Stimulated activated naive CD8-positive, alpha-beta T cell treated with anti-CD3 and anti-CD28 coated beads, Interleukin-15, Interleukin-2, amounts not matched to agents 100 U/mL and 50 U/mL, for 24 hours (primary cell): ENCODE results near the gene BACH2.
"Not testable (repeated sequence)": the region's sequence is repeated elsewhere in the genome, so short reads cannot be mapped to it uniquely, and the experiment has no call there.

Experiments
- ATAC-seq: fragments of 150-1000 bp; cut with Tn5 transposase; one replicate; pipeline ENCODE4 v1.10.0; 2021
- DNase-seq: peaks from one replicate; pipeline ENCODE4 v3.0.0; 2021

Gene BACH2

DNA sequence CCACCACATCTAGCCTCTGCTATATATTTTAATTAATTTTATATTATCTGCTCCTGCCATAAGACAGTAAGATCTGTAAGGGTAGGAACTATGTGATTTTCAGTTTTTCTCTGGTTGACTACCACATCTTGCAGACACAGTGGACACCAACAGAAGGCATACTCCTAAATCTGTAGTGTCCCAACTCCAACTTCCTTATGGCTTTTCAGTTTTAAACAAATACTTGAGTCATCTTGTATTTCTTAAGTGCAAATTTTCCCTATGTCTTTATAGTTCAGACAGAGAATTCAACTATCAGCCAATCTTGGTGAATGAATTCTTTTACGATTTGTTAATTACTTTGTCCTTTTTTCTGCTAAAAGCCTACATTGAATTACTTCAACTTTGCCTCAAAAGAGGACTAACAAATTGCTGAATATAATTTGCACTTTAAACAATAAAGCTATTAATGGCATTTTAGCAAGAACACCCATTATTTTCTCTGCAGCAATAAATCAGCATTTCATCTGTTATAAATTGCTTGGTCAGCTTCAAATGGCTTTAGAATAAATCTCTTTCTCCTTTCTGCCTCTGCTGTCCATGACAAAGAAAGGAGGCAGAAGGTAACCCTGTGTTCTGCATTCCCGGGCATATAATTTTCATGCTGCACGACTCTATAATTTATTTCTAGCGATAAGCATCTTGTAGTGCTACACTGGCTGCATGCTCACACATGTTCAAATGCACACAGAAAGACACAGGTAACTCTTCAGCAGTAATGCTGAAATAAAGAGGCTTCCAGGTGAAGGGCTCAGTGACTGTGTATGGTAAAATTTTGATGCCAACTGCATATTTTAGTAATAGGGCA lies 144.8 kb downstream of the BACH2 start:
- DNase-seq (no peak), ATAC-seq (no peak)

DNA sequence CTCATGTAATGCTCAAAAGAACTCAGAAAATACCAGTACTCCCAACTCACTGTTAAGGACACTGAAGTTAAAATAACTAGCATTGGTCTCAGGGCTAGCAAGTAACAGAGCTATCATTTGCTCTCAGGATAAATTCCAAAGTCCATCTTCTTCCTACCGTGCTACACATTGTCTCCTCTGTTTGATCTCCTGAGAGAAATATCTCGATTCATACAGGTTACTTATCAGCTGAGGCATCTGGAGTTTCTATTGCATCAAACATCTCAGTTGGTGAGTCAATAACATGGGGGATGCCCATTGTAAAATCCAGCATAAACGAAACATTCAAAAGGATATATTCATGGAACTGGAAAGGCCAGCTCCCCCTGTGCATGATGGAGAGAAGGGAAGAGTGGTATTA lies 147.4 kb downstream of the BACH2 start:
- peak; percentile 45 for ATAC-seq
- DNase-seq = no peak

DNA sequence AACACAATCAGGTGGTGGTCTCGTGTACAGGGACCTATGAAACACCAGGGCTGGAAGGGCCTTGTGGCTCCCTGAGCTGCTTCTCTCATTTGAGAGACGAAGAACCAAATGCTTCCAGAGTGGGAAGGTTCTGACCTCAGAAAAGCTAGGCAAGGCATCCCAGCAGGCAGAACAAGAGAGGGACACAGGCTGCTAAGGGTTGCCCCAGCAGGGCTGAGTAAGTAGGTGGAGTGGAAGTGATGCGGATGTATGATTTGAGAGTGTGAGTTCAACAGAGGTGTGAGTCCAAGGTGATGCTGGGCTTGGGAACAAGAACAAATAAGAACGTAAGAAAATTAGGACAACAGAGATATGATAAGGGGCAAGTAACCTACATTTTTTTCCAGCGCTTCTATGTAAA lies 147.8 kb downstream of the BACH2 start:
- DNase-seq (no peak), ATAC-seq (peak; percentile 19)

DNA sequence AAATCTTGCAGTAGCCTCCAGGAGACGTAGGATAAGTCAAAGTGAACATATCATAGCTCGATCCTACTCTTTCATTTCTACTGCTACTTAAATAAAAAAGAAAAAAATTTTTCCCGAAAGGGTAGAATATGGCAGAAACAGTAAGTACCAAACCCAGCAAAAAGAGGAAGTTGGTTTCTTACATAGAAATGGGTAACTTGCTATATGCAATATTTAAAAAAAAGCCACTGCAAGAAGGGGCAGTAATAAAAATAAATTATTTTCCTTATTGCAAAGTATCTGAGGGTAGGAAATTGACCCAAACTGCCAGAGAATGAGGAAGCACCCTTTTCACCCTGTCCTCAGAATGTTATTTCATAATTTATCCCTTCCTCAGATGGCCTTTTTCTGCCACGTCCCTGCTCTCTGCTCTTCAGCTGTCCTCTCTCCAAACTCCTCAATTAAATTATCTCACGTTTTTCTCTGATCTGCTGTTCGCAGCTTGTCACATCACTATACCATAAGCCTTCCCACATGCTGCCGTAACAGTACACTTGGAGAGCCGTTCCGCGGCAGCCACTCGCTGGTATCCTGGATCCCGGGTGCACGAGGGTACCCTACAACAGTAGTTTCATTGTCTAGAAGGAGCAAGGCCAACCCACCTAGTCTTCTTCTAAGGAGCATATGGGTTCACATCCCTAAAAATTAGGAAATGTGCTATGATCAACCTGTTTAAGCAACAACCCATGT lies 149.6 kb downstream of the BACH2 start:
- DNase-seq (no peak), ATAC-seq (no peak)

DNA sequence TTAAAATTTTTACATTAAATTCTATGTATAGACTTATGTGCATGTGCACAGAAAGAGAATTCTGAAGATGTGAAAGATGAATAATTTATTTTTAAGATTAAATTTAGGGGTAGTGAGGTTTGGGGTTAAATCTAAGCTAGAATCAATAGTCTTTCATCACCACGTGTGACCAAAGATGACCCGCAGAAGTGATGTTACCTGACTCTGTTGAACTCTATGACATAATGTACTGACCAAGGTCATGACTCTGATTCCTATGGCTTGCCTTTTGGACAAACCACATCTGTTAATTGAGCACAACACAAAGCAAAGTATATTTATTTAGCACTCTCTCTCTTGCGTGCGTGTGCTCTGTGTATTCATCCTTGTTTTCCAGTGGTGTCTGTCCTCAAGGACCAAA lies 150.6 kb downstream of the BACH2 start:
- ATAC-seq (no peak), DNase-seq (no peak)

DNA sequence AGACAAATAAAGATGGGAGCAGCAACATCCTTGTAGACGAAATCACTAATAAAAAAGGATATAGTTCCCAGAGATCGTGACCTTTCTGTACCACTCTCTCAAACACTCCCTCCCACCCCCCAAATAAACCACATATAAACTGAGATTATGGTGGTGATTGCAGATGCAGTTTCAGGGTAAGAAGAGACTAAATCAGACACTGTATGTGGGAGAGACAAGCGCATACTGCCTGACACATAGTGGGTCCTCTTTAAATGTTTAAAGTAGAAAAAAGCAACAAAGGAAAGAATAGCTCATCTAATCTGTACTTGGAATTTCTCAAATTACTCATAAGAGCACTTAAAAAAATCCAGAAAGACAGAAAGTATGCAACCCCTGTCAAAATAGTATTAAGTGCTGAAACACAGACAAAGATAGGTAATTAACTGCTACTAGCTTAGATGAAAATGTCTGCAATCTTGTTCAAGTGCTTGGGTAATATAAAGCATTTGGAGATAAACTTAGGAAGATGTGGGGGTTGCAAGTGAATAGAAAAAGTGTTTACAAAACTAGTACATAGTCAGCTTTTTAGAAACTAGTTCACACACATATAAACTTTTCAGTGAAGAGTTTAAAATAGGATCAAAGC lies 151.6 kb downstream of the BACH2 start:
- DNase-seq (no peak), ATAC-seq (peak; percentile 83)

DNA sequence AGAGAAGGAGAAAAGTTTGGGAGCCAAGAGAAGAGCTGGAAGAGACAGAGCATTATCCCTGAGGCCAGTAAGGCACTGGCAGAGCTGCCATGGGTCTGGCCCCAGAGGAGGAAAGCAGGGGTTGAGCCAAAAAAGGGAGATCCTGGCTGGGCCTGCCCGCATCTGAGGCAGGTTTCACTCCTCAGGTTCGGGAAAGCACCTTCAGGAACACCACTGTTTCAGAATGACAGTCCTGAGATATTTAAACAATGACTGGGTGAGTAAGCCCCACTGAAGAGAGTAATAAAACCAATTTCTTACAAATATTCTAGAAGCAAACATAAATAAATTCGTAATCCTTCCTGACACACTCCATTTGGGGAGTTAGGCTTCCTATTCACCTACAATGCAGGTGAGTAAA lies 152.2 kb downstream of the BACH2 start:
- ATAC-seq = peak; percentile 72

DNA sequence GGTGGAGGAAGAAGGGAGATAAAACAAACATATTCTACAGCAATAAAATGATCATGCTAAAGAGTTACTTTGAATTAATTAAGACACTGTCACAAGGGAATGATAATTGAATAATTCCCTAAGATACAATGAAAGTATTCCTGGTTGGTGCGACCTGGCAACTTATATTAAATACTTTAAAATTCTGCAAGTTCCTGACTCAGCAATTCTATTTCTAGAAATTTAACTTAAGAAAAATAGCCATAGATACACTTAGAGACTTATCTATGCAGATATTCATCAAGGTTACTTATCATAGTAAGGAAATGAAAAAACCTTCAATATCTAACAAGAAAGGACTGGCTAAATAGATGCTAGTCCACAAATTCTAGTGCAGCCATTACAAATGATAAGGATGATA lies 156.0 kb downstream of the BACH2 start:
- no peak for ATAC-seq
- no peak for DNase-seq

More for the DNA sequence above, 152.2 kb downstream of the BACH2 start:
- DNase-seq = peak; percentile 73

DNA sequence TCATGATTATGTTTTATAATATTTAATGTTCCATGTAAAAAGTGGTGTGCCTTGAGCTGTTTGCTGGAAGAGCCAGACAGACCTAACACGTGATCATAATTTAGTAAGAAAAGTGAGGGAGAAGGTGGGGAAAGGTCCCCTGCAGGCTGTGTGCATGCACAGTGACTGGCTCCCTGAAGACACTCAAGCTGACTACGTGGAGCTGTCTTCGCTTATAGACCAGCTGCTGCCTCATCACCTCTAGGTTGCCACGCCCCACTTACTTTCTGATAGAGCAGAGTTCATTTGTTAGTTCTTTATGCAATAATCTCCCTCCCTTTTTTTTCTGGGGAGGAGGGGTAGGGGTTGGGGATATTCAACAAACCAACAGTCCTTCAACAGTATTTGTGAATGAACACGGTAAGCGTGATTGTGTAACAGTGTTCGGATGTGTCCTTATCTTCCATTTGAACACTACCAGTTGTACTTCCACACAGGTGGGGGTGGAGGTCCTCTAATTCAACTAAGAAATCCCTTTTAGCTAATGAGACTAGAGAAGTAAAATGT lies 157.3 kb downstream of the BACH2 start:
- DNase-seq (no peak), ATAC-seq (no peak)

DNA sequence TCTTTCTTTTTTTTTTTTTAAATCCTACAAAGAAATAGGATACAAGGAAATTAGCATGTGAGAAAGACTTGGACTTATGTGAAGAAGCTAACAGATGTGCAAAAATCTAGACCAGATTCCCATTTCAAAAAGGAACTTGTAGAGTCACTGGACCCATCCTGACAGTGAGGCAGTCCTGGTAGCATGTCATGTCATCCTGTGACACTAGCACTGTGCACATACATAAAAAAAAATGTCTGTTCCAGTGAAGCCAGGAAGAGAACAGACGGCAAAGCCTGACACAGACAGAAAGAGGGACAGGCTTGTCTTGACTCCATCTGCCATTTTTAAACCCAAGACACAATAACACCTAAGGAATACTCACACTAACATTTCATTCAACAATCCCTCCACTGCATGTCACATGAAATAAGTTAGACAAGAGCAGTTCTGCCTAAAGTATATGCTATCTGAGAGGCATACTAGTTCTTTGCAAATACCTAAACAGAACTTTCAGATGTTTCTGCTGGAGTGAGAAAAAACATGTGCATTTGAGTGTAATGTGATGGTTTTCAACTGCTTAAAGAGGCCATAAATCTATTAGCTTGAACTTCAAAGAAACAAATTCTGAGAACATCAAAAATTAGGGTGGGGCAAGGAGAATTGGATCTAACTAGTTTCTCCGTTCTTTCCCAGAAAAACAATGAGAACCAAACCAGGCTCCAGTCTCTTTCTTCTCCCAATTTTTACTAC lies 159.6 kb downstream of the BACH2 start:
- ATAC-seq (peak; percentile 26), DNase-seq (no peak)

DNA sequence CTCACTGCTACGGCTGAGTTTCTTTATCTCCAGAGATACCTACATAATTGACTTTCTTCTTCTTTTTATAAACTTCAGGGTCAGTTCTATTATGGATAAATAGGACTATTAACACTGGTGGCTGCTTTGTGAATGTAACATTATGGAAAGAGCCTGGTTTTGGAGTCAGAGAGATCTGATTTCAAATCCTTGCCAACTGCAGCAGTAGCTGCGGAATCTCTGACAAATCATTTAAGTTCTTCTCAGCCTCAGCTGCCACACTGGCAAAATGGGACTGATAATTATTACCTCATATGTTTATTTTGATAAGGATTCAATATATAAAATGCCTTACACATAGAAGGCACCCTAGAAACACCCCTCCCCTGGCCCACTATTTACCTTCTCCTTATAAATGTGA lies 160.5 kb downstream of the BACH2 start:
- DNase-seq (no peak), ATAC-seq (no peak)

DNA sequence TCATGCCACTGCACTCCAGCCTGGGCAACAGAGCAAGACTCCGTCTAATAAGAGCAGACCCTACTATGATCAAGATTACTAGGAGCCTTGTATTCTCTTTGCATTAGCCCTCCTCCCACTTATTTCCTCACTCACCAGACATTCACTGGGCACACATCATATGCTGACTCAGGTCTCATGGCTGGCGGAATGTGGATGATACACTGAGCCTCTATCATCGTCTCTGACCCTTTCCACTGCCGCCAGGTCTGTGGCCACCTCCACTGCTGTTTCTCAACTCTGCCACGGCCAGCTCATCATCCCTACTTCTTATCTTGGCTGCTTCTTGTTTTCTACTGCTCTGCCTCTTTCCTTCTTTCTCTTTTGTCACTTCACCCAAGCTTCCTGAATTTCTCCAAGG lies 161.0 kb downstream of the BACH2 start:
- no peak for DNase-seq
- ATAC-seq = no peak

DNA sequence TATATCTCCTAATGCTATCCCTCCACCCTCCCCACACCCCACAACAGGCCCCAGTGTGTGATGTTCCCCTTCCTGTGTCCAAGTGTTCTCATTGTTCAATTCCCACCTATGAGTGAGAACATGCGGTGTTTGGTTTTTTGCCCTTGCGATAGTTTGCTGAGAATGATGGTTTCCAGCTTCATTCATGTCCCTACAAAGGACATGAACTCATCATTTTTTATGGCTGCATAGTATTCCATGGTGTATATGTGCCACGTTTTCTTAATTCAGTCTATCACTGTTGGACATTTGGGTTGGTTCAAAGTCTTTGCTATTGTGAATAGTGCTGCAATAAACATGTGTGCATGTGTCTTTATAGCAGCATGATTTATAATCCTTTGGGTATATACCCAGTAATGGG lies 163.0 kb downstream of the BACH2 start:
- not testable (repeated sequence) for ATAC-seq

DNA sequence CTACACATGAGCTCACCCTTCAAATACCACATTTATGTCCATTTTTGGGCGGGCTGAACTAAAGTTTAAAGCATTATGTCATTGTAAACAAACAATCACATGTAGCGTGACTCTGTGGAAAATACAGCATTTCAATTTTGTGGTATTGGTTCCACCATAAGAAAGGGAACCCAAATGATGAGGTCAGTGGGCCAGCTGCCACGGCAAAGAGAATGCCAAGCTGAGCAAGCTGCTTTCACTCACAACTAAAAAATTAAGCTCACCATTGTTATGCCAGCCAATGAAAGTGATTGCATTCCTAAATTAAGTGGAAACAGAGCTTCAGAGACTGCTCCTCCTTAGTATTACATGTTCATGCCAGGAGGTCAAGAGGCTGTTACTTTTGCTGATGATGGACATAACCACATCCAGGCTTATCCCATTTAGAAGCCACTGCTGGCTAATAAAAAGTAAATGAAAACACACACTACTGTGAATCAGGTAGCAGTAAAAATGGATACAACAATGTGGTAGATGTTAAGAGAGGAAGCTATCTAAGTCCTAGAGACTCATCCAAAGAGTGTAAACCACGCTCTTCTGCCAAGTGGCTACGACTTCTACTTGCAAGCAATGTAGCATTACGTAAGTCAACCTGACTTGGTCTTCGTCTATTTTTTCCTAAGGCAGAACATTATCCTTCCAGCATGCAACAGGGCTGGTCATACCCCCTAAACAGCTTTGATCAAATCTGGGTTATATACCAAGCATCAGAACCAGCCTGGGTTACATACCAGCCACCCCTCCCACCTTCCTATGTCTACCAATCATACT lies 164.8 kb downstream of the BACH2 start:
- DNase-seq = no peak
- ATAC-seq = no peak

More for the DNA sequence above, 163.0 kb downstream of the BACH2 start:
- DNase-seq = not testable (repeated sequence)

DNA sequence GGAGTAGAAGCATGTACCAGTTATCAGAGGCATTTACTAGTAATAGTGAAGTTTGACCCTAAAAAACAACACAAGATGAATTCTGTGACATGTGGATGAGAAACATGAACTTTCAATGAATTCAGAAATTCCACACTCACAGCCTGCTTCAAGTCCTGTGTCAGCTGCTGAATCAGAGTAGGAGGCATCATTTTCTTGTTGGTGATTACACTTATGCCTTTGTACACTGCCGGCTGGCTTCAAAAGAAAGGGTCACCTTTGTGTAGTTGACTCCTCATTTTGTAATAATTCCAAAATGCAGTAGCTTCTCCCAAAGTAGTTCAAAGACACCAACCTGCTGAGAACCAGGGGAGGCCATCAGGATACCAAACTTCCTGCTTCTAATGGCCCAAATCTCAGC lies 165.5 kb downstream of the BACH2 start:
- no peak for ATAC-seq
- DNase-seq = no peak

DNA sequence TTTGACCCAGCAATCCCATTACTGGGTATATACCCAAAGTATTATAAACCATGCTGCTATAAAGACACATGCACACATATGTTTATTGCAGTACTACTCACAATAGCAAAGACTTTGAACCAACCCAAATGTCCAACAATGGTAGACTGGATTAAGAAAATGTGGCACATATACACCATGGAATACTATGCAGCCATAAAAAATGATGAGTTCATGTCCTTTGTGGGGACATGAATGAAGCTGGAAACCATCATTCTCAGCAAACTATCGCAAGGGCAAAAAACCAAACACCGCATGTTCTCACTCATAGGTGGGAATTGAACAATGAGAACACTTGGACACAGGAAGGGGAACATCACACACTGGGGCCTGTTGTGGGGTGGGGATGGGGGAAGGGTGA lies 168.0 kb downstream of the BACH2 start:
- DNase-seq, ATAC-seq: not testable (repeated sequence)

DNA sequence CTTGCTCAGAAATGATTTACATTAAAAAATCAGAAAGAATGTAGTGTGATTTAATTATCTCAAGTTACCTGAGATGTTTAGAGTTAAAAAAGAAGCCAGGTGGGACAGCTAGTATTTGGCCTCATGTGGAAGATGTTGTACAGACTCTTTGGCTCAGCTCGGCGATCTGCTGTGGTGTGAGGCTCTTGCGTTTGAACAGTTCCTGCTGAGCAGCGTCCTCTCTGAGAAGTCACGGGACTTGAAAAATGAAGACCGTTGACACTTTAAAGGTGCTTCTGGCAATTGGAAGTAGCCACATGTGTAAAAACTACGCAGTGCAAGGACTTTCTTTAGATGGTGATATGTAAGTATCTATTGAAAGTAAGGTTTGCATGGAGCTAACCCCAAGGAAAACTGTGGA lies 169.0 kb downstream of the BACH2 start:
- DNase-seq = no peak
- ATAC-seq = no peak

DNA sequence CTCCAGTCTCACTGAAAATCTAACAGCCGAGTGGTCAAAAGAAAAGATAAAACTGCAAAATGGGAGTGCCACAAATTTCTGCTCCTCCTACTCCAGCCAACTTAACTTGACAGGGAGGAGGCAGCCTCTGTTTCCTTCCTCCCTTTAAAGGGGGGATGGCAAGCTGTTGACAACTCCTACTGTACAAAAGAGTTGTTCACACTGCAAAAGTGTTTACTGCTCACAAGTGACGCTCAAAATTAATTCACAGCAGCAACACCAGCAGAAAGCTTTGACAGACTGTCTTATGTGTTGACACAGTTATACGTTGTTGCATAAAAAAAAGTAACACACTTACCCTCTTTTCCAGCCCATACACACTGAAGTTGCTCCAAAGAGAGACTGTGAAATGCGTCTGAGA lies 169.8 kb downstream of the BACH2 start:
- ATAC-seq = no peak

DNA sequence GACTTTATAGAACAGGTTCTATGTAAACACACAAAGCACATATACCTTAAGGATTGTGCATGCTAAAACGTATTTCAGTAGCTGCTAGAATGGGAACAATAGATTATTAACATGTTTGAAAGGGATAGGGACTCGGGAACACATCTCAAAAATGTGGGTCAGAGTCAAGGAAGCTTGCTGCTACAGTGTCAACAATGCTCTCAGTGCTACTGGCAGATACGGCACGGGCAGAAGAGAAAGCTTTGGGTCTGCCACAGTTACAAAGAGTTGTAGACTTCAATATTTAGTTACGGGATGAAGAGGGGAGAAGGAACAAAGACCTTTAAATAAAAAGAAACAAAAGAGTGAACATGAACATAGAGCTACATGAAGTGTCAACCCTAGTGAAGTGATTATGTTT lies 170.5 kb downstream of the BACH2 start:
- no peak for ATAC-seq
- no peak for DNase-seq

More for the DNA sequence above, 169.8 kb downstream of the BACH2 start:
- DNase-seq = no peak

DNA sequence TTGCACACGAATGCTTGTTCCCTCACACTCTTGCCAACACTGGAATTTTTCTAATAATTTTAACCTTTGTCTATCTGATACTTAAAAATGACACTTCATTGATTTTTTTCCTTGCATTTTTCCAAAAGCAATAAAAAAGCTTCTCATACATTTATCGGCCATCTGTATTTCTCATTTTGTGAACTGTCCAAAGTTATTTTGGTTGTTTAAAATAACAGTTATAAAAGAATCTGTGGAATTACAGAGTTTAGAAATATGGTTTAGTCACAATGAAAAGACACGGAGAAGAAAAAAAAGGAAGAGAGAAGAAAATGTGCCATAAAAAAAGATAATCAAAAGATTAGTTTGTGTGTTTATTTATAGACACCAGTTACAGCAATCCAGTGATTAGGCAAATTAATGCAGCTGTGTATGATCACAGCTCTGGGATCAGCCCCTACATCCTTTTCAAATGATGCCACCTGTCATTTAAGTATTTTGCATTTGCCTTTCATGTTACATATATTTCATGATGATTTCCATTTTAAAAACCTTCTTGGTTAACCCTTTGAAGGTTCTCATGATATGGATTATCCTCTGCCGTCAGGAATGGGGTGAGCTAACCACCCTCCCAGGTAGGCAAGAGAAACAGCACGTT lies 171.7 kb downstream of the BACH2 start:
- DNase-seq (no peak), ATAC-seq (no peak)

DNA sequence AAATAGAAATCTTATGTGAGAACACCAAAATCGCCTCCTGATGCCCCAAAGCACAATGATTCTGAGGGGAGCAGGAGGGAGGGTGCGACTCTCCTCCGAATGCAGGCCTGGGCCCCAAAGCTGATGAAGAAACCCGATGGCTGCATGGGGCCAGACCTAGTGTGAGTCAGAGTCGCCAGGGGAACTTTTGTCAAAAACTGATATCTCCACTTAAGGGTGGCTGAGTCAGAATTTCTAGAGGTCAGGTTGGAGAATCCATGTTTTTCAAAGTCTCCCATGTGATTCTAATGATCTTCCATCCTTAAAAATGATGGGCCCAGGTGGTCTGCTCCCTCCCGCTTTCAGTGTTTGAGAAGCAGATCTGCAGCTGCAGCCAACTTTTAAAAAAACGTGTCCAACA lies 172.8 kb downstream of the BACH2 start:
- DNase-seq = peak; percentile 66
- peak; percentile 87 for ATAC-seq
